Measurements from ENCODE around the gene DYNLT1.

DNA sequence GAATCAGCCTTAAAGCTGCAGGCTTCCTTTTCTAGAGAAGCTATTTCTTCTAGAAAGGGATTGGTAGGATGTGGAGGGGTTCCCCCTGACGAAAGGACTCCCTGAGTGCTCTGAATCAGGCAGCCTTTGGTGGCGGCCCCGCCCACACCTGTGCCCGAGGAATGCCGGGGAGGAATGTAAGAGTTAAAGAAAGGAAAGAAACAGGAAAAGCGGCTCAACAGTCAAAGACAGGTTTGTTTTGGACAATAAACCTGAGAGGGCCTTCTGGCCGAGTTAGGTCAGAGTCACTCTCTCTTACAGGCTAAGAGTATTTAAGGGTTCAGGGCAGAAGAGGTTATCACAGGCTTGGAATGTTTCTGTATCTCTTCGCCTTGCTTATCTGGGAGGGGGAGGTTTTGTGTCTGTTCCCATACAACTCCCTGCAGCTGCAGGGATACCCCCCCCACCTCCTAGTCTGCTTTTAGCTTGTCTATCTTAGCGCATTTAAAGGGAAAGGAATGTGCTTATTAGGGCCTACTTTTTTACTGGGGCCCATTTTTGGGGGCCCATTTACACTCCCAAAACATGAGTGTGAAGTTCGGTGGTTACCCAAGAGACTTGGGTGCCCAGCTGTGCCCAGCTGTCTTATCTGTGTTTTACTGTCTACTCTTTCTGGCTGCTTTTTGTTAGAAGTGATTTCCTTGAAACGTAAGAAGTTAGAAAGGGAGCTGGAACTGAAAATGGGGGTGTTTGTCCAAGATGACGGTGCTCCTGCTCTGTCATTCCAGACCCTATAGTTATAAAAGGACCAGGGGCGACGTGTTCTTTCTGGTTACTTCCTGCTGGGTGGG lies 32.8 kb downstream of the DYNLT1 start:
- TF ChIP-seq YY1 (IDR thresholded peaks at IDR 0.05; ENCODE audit: low read depth) (no peak), RAD21 (IDR thresholded peaks at IDR 0.05; ENCODE audit: low read depth) (no peak), CREB1 (IDR thresholded peaks at IDR 0.05; ENCODE audit: low read depth) (no peak), TCF12 (IDR thresholded peaks at IDR 0.05; ENCODE audit: low read depth) (no peak)
